GM23338 (cell line): ENCODE measurements around the gene TOM1L2. TPM values are rescaled to one million over a fixed set of nuclear protein-coding genes. Genes with fewer than 3 reads are reported as not detected.

Experiments used
- ATAC-seq: fragments of 200-7000 bp; cut with Tn5 transposase; 3 replicates; pipeline ENCODE4 v1.9.1; 2020
- DNase-seq: peaks from one replicate; pipeline ENCODE4 v3.0.0-alpha.2; 2015; ENCODE audit warnings: low spot score
- H2AFZ ChIP-seq: fragments of 200-600 bp; sonication (generic); 2 replicates; pipeline ENCODE4 v1.8.0; 2016; ENCODE audit warnings: antibody characterized with exemption, mild to moderate bottlenecking, moderate library complexity
- H3F3A ChIP-seq: fragments of 200-600 bp; sonication (generic); replicated peaks from 2 replicates; pipeline ENCODE4 v1.8.0; 2017; ENCODE audit warnings: antibody characterized with exemption, mixed run types, low read depth
- H3K27ac ChIP-seq: fragments of 200-600 bp; sonication (generic); 2 replicates; pipeline ENCODE4 v1.6.1; 2016; ENCODE audit warnings: low read depth
- H3K27me3 ChIP-seq: fragments of 200-600 bp; sonication (generic); 2 replicates; pipeline ENCODE4 v1.8.0; 2016; ENCODE audit warnings: mild to moderate bottlenecking, mixed run types, moderate library complexity; ENCODE audit not compliant: insufficient read depth
- H3K36me3 ChIP-seq: fragments of 200-600 bp; sonication (generic); 2 replicates; pipeline ENCODE4 v1.8.0; 2016; ENCODE audit warnings: mild to moderate bottlenecking; ENCODE audit not compliant: insufficient read depth
- H3K4me1 ChIP-seq: fragments of 200-600 bp; sonication (generic); 2 replicates; pipeline ENCODE4 v1.8.0; 2016; ENCODE audit warnings: mild to moderate bottlenecking, moderate library complexity; ENCODE audit not compliant: insufficient read depth
- H3K4me2 ChIP-seq: fragments of 200-600 bp; sonication (generic); 2 replicates; pipeline ENCODE4 v1.7.1; 2017; ENCODE audit warnings: mixed run types
- H3K4me3 ChIP-seq: fragments of 200-600 bp; sonication (generic); 2 replicates; pipeline ENCODE4 v1.6.1; 2016; ENCODE audit warnings: mixed run types
- H3K79me2 ChIP-seq: fragments of 200-600 bp; sonication (generic); replicated peaks from 2 replicates; pipeline ENCODE4 v1.8.0; 2017; ENCODE audit warnings: mild to moderate bottlenecking; ENCODE audit not compliant: insufficient read depth
- H3K9me2 ChIP-seq: fragments of 200-600 bp; sonication (generic); 2 replicates; pipeline ENCODE4 v1.8.0; 2017; ENCODE audit not compliant: insufficient read depth
- H4K20me1 ChIP-seq: fragments of 200-600 bp; sonication (generic); replicated peaks from 2 replicates; pipeline ENCODE4 v1.8.0; 2017; ENCODE audit warnings: mild to moderate bottlenecking; ENCODE audit not compliant: insufficient read depth
- H3K27ac Mint-ChIP-seq: 2 replicates; pipeline ENCODE4 v1.8.0; 2020; ENCODE audit warnings: inconsistent platforms, mild to moderate bottlenecking, moderate library complexity, mixed read lengths
- H3K27me3 Mint-ChIP-seq: 3 replicates; pipeline ENCODE4 v1.8.0; 2022; ENCODE audit warnings: low read depth, mild to moderate bottlenecking, moderate library complexity, mixed read lengths, inconsistent platforms; ENCODE audit not compliant: insufficient read depth, poor library complexity
- H3K36me3 Mint-ChIP-seq: 3 replicates; pipeline ENCODE4 v1.8.0; 2021; ENCODE audit warnings: low read depth, mild to moderate bottlenecking, inconsistent platforms, moderate library complexity, mixed read lengths
- H3K4me1 Mint-ChIP-seq: 3 replicates; pipeline ENCODE4 v1.8.0; 2020; ENCODE audit warnings: mild to moderate bottlenecking, inconsistent platforms, mixed read lengths
- H3K4me3 Mint-ChIP-seq: 3 replicates; pipeline ENCODE4 v1.8.0; 2021; ENCODE audit warnings: moderate library complexity, mild to moderate bottlenecking, inconsistent platforms, mixed read lengths
- H3K9me3 Mint-ChIP-seq: 3 replicates; pipeline ENCODE4 v1.8.0; 2020; ENCODE audit warnings: moderate library complexity, mild to moderate bottlenecking, inconsistent platforms, mixed read lengths
- CREB1 ChIP-seq: fragments of 250-450 bp; sonication (Bioruptor Pico); IDR thresholded peaks from 2 replicates; pipeline ENCODE4 v1.5.0; 2020; ENCODE audit warnings: low read depth, mild to moderate bottlenecking, moderate library complexity
- CTCF ChIP-seq, 2 experiments: fragments of 200-600 bp in 1 of 2; sonication (generic) in 1 of 2; conservative IDR thresholded peaks; 2 replicates each; pipeline versions ENCODE4 v1.5.1 to v1.6.1; 2016 to 2017; ENCODE audit warnings: antibody characterized with exemption in 2 of 2, low read depth in 2 of 2, mild to moderate bottlenecking in 2 of 2, moderate library complexity in 1 of 2
- ETS1 ChIP-seq: IDR thresholded peaks from 2 replicates; pipeline ENCODE4 v1.6.1; 2016; ENCODE audit warnings: antibody characterized with exemption
- EZH2 ChIP-seq: fragments of 200-600 bp; sonication (generic); IDR thresholded peaks from one replicate; pipeline ENCODE4 v1.8.0; 2017; ENCODE audit warnings: antibody characterized with exemption, mild to moderate bottlenecking, low read depth; ENCODE audit not compliant: unreplicated experiment
- EZH2phosphoT487 ChIP-seq: fragments of 200-600 bp; sonication (generic); IDR thresholded peaks from one replicate; pipeline ENCODE4 v1.8.1; 2018; ENCODE audit warnings: antibody characterized with exemption; ENCODE audit not compliant: unreplicated experiment
- JUNB ChIP-seq: IDR thresholded peaks from one replicate; pipeline ENCODE4 v1.6.1; 2016; ENCODE audit warnings: antibody characterized with exemption; ENCODE audit not compliant: unreplicated experiment
- NANOG ChIP-seq: IDR thresholded peaks from 2 replicates; pipeline ENCODE4 v1.6.1; 2016; ENCODE audit warnings: antibody characterized with exemption, borderline replicate concordance
- POLR2AphosphoS5 ChIP-seq: IDR thresholded peaks from 2 replicates; pipeline ENCODE4 v1.6.1; 2016; ENCODE audit warnings: antibody characterized with exemption, low read depth
- REST ChIP-seq: IDR thresholded peaks from one replicate; pipeline ENCODE4 v1.6.1; 2018; ENCODE audit warnings: antibody characterized with exemption; ENCODE audit not compliant: unreplicated experiment
- STAT1 ChIP-seq: IDR thresholded peaks from one replicate; pipeline ENCODE4 v1.6.1; 2016; ENCODE audit warnings: antibody characterized with exemption; ENCODE audit not compliant: unreplicated experiment
- ZNF114 ChIP-seq: fragments of 250-450 bp; sonication (Bioruptor Pico); IDR thresholded peaks from 2 replicates; pipeline ENCODE4 v1.5.0; 2020; ENCODE audit warnings: mild to moderate bottlenecking, moderate library complexity
- ZNF331 ChIP-seq: fragments of 250-450 bp; sonication (Bioruptor Pico); IDR thresholded peaks from 2 replicates; pipeline ENCODE4 v1.5.0; 2020; ENCODE audit warnings: low read depth, mild to moderate bottlenecking, moderate library complexity
- ZNF462 ChIP-seq: fragments of 250-450 bp; sonication (Bioruptor Pico); IDR thresholded peaks from 2 replicates; pipeline ENCODE4 v1.5.0; 2020; ENCODE audit warnings: mild to moderate bottlenecking, moderate library complexity
- polyA plus RNA-seq: library from polyadenylated mRNA; unstranded; fragments of >200 nt; fragmentation: Nextera tagmentation; extraction: Ambion mirVana; gene quantifications from 2 replicates; pipeline ENCODE4 v1.2.1, GENCODE V29; 2016
- total RNA-seq: library from RNA; depleted of rRNA; stranded (reverse); fragments of >200 nt; shearing (Covaris generic); gene quantifications from 2 replicates; pipeline ENCODE4 v1.2.3, GENCODE V29; 2014

TOM1L2 gene
- total and polyA plus RNA-seq, 2 experiments from 2014 or later, result 3.3 TPM

DNA sequence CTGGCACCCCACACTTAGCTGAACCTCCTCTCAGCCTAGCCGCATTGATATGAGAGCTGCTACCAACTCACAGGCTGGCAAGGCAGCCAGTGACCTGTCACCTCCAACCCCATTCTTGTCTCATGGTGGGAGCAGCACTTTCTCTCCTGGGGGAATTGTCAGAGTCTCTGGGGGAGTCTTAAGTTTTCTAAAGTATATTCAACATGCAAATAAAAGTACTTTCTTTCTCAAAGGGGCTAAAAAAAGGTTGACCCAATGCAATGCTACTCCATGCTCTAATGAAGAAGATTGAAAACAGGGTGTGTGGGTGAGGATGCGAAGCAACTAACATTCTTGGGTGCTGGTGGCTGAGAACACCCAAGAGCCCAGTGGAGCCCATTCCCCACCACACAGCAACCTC lies 82.3 kb downstream of the TOM1L2 start:
- H3K9me3 Mint-ChIP-seq, result no peaks in the 10 kb centered on the region; the same call in 2 of the 3 replicates
- no peak overlapping the region for H3K27ac Mint-ChIP-seq
- H3K79me2 ChIP-seq, result no peaks in the 10 kb centered on the region
- TF ChIP-seq STAT1, result no peak
- TF ChIP-seq ETS1, result no peak
- no peak for TF ChIP-seq ZNF114 (CRISPR knock-in tag)
- no peak for TF ChIP-seq CTCF (conservative IDR thresholded peaks at IDR 0.05; ENCODE audit: low read depth in 2 of 2)
- no peak for TF ChIP-seq CREB1 (CRISPR knock-in tag)
- no peak for TF ChIP-seq EZH2phosphoT487
- TF ChIP-seq JUNB, result no peak
- TF ChIP-seq REST, result no peak
- no peak for TF ChIP-seq EZH2
- no peak for TF ChIP-seq ZNF462 (CRISPR knock-in tag)
- no peak for TF ChIP-seq POLR2AphosphoS5
- TF ChIP-seq ZNF331 (CRISPR knock-in tag), result no peak
- TF ChIP-seq NANOG, result no peak
- H3K4me2 ChIP-seq, result no peak overlapping the region
- H3K4me1 Mint-ChIP-seq, result peaks cover 33% of the 10 kb centered on the region
- H3K4me1 ChIP-seq, result peaks cover 5% of the 10 kb centered on the region
- no peaks in the 10 kb centered on the region for H4K20me1 ChIP-seq
- H3K27me3 Mint-ChIP-seq, result peaks cover 7% of the 10 kb centered on the region
- no peak for ATAC-seq
- H3K27me3 ChIP-seq, result no peaks in the 10 kb centered on the region
- no peak overlapping the region; the same call in 2 of the 3 replicates for H3K4me3 Mint-ChIP-seq
- no peaks in the 10 kb centered on the region for H3F3A ChIP-seq
- no peaks in the 10 kb centered on the region for H3K36me3 Mint-ChIP-seq
- no peak for DNase-seq
- H3K36me3 ChIP-seq, result no peaks in the 10 kb centered on the region
- H3K9me2 ChIP-seq, result no peaks in the 10 kb centered on the region
- no peak overlapping the region for H3K4me3 ChIP-seq
- no peak overlapping the region for H3K27ac ChIP-seq
- no peak overlapping the region for H2AFZ ChIP-seq
